Nephron (organoid): ENCODE results near the gene SGTA.

Experiments used
- H3K27ac Mint-ChIP-seq, 3 experiments: 2 replicates each; pipeline ENCODE4 v1.8.0; 2020; ENCODE audit warnings: mixed read lengths in 3 of 3, mild to moderate bottlenecking in 2 of 3, moderate library complexity in 1 of 3
- H3K27me3 Mint-ChIP-seq: 2 replicates; pipeline ENCODE4 v1.8.0; 2021; ENCODE audit warnings: low read depth, mild to moderate bottlenecking, moderate library complexity, mixed read lengths
- H3K36me3 Mint-ChIP-seq: 2 replicates; pipeline ENCODE4 v1.8.0; 2020; ENCODE audit warnings: low read depth, mixed read lengths
- H3K4me1 Mint-ChIP-seq: 2 replicates; pipeline ENCODE4 v1.8.0; 2020; ENCODE audit warnings: mixed read lengths
- H3K4me3 Mint-ChIP-seq, 3 experiments: 2 replicates each; pipeline ENCODE4 v1.8.0; 2020; ENCODE audit warnings: mild to moderate bottlenecking in 3 of 3, mixed read lengths in 3 of 3, moderate library complexity in 2 of 3
- H3K9me3 Mint-ChIP-seq: 2 replicates; pipeline ENCODE4 v1.8.0; 2020; ENCODE audit warnings: mixed read lengths
- TF ChIP-seq, protein P1 (sequence below), 3 experiments: fragments of 200-600 bp; sonication (generic); IDR thresholded peaks; one replicate each; pipeline ENCODE4 v1.5.0; 2021; ENCODE audit warnings: antibody characterized with exemption in 3 of 3; ENCODE audit not compliant: unreplicated experiment in 3 of 3

The SGTA gene

DNA sequence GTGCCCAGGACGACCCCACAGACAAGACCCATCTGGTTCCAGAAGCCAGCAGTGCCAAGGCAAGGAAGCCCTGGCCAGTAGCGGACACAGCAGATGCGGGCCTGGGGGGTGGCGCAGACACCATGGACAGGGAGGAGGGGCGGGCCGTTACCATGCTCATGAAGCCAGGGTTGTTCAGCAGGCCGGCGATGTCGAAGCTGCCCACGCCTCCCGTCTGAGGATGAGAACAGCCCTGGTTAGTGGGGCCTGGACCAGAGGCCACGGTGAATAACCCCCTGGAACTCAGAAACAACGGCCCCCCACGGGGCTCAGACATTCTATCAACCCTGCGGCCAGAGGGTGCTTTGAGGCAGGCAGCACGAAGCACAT lies 21.8 kb downstream of the SGTA start:
- peaks cover 25% of the 10 kb centered on the region for H3K36me3 Mint-ChIP-seq
- no peak overlapping the region for H3K4me3 Mint-ChIP-seq
- no peak overlapping the region for H3K27ac Mint-ChIP-seq
- TF ChIP-seq, protein P1, sequence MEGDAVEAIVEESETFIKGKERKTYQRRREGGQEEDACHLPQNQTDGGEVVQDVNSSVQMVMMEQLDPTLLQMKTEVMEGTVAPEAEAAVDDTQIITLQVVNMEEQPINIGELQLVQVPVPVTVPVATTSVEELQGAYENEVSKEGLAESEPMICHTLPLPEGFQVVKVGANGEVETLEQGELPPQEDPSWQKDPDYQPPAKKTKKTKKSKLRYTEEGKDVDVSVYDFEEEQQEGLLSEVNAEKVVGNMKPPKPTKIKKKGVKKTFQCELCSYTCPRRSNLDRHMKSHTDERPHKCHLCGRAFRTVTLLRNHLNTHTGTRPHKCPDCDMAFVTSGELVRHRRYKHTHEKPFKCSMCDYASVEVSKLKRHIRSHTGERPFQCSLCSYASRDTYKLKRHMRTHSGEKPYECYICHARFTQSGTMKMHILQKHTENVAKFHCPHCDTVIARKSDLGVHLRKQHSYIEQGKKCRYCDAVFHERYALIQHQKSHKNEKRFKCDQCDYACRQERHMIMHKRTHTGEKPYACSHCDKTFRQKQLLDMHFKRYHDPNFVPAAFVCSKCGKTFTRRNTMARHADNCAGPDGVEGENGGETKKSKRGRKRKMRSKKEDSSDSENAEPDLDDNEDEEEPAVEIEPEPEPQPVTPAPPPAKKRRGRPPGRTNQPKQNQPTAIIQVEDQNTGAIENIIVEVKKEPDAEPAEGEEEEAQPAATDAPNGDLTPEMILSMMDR (IDR thresholded peaks at IDR 0.05; ENCODE audit: unreplicated experiment in 3 of 3): no peak
- H3K4me1 Mint-ChIP-seq: no peaks in the 10 kb centered on the region
- H3K9me3 Mint-ChIP-seq: no peaks in the 10 kb centered on the region
- no peaks in the 10 kb centered on the region for H3K27me3 Mint-ChIP-seq

GRCh38 chr19:2759965-2760364 lies 23.1 kb downstream of the SGTA start:
- no peaks in the 10 kb centered on the region for H3K4me1 Mint-ChIP-seq
- H3K27ac Mint-ChIP-seq: no peak overlapping the region
- no peaks in the 10 kb centered on the region for H3K9me3 Mint-ChIP-seq
- H3K4me3 Mint-ChIP-seq: no peak overlapping the region
- H3K27me3 Mint-ChIP-seq: no peaks in the 10 kb centered on the region
- TF ChIP-seq, protein P1 (IDR thresholded peaks at IDR 0.05; ENCODE audit: unreplicated experiment in 3 of 3): no peak
- peaks cover 27% of the 10 kb centered on the region for H3K36me3 Mint-ChIP-seq

GRCh38 chr19:2759362-2759761 lies 23.7 kb downstream of the SGTA start:
- no peaks in the 10 kb centered on the region for H3K27me3 Mint-ChIP-seq

DNA sequence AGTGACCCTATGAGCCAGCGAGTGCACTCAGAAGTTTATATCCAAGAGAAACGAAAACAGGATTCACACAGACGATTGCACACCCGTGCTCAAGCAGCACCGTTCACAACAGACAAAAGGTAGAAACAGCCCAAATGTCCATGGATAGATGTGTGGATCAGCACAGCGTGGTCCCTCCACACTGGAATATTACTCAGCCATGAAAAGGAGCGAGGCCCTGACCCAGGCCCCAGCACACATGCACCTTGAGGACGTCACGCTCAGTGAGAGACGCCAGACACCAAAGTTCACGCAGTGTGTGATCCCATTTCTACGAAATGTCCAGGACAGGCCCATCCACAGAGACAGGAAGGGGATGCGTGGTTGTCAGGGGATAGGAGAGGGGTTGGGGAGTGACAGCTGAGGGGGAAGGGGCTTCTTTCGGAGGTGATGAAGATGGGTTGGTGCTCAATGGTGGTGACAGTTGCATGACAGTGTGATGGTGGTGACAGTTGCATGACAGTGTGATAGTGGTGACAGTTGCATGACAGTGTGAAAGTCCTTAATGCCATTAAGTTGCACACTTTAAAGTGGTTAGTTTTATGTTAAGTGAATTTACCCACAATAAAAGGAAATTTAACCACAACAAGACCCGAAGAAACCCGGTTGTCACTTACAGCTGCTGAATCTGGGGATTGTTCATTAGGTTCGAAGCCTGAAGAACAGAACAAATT lies 24.3 kb downstream of the SGTA start:
- Mint-ChIP-seq H3K27me3 (no peaks in the 10 kb centered on the region), H3K36me3 (peaks cover 33% of the 10 kb centered on the region), H3K27ac (no peak overlapping the region), H3K9me3 (no peaks in the 10 kb centered on the region), H3K4me1 (no peaks in the 10 kb centered on the region), H3K4me3 (no peak overlapping the region)
- TF ChIP-seq, protein P1 (IDR thresholded peaks at IDR 0.05; ENCODE audit: unreplicated experiment in 3 of 3): no peak

More at GRCh38 chr19:2759362-2759761, 23.7 kb downstream of the SGTA start:
- Mint-ChIP-seq H3K27ac (no peak overlapping the region), H3K4me1 (no peaks in the 10 kb centered on the region), H3K36me3 (peaks cover 28% of the 10 kb centered on the region), H3K9me3 (no peaks in the 10 kb centered on the region), H3K4me3 (no peak overlapping the region)
- TF ChIP-seq, protein P1 (IDR thresholded peaks at IDR 0.05; ENCODE audit: unreplicated experiment in 3 of 3): no peak

- Mint-ChIP-seq H3K27ac (no peak overlapping the region), H3K36me3 (peaks cover 30% of the 10 kb centered on the region), H3K4me1 (no peaks in the 10 kb centered on the region), H3K4me3 (no peak overlapping the region), H3K27me3 (no peaks in the 10 kb centered on the region), H3K9me3 (no peaks in the 10 kb centered on the region)
- TF ChIP-seq, protein P1 (IDR thresholded peaks at IDR 0.05; ENCODE audit: unreplicated experiment in 3 of 3): no peak
Observed at GRCh38 chr19:2756921-2757881, 25.9 kb downstream of the SGTA start.
